GM18907 (cell line): ENCODE data around the gene BIRC3.
"Not testable (repeated sequence)": the region's sequence is repeated elsewhere in the genome, so short reads cannot be mapped to it uniquely, and the experiment has no call there.

Source experiments
- ATAC-seq: cut with Tn5 transposase; IDR thresholded peaks from one replicate; pipeline ENCODE4 v1.9.1; 2021; ENCODE audit warnings: mild to moderate bottlenecking, moderate library complexity; ENCODE audit not compliant: unreplicated experiment

The BIRC3 gene

GRCh38 chr11:102293873-102294601 is 23.2 kb upstream of the BIRC3 start:
- peak; percentile 95 for ATAC-seq

GRCh38 chr11:102295045-102295444 is 22.2 kb upstream of the BIRC3 start:
- ATAC-seq: no peak

GRCh38 chr11:102296757-102297156 is 20.5 kb upstream of the BIRC3 start:
- not testable (repeated sequence) for ATAC-seq

- not testable (repeated sequence) for ATAC-seq
Measured at GRCh38 chr11:102300837-102301236, 16.4 kb upstream of the BIRC3 start.

- no peak for ATAC-seq
Measured at GRCh38 chr11:102302241-102302640, 15.0 kb upstream of the BIRC3 start.

GRCh38 chr11:102304686-102305085 is 12.6 kb upstream of the BIRC3 start:
- no peak for ATAC-seq

GRCh38 chr11:102305352-102306047 is 11.8 kb upstream of the BIRC3 start:
- no peak for ATAC-seq

GRCh38 chr11:102306048-102306597 is 11.2 kb upstream of the BIRC3 start:
- no peak for ATAC-seq

GRCh38 chr11:102306817-102307726 is 10.2 kb upstream of the BIRC3 start:
- ATAC-seq: no peak

GRCh38 chr11:102307727-102308038 is 9.6 kb upstream of the BIRC3 start:
- no peak for ATAC-seq

GRCh38 chr11:102309621-102310541 is 7.4 kb upstream of the BIRC3 start:
- ATAC-seq: no peak

- ATAC-seq: no peak
Measured at GRCh38 chr11:102312667-102313066, 4.6 kb upstream of the BIRC3 start.

GRCh38 chr11:102313238-102313940 is 3.9 kb upstream of the BIRC3 start:
- no peak for ATAC-seq

- no peak for ATAC-seq
Measured at GRCh38 chr11:102314784-102315183, 2.5 kb upstream of the BIRC3 start.

GRCh38 chr11:102316346-102316904 is 859 bp upstream of the BIRC3 start:
- ATAC-seq: no peak

GRCh38 chr11:102317768-102318103 is 452 bp downstream of the BIRC3 start:
- ATAC-seq: peak; percentile 1

GRCh38 chr11:102318469-102318868 is 1.2 kb downstream of the BIRC3 start:
- peak; percentile 25 for ATAC-seq

GRCh38 chr11:102319544-102319943 is 2.3 kb downstream of the BIRC3 start:
- no peak for ATAC-seq

GRCh38 chr11:102320188-102320587 is 2.9 kb downstream of the BIRC3 start:
- ATAC-seq: no peak
